ENCODE results near the gene UPF3A.

The UPF3A gene

DNA sequence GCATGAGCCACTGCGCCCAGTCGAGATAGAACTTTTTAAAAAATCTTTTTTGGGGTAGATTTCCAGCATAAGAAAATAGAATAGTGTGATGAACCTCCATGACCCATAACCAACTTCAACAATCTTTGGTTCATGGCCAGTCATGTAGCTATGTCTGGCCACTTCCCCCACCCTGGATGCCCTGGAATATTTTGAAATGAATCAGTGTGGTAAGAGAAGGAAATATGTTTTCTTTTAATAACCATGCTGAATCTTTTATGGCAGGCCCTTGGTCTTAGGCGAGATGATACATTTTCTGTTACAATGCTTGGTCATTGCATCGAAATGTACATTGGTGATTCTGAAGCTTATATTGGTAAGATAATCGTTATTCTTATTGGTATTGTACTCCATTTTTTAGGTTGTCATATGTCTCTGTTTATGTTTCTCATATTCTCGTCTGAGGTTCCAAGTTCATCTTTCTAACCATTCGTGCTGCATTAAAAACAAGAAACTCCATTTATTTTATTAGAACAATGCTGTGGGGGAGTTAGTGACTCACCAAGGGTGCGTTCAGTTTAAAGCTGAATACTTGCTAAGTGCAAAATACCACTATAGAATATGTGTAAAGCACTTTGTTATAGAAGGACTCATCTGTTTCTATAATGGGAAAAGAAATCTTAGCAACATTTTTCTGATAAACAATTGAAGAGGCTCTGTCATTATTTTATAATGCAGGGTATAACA lies 16.4 kb upstream of the UPF3A start:
- Histone ChIP-seq H3K36me3 (ENCODE audit: insufficient read depth, low read length) (peaks cover 62% of the 10 kb centered on the region; the same call in 1 of the 2 replicates), H3K9me3 (ENCODE audit: insufficient read depth, low read depth, low read length) (no peaks in the 10 kb centered on the region)

DNA sequence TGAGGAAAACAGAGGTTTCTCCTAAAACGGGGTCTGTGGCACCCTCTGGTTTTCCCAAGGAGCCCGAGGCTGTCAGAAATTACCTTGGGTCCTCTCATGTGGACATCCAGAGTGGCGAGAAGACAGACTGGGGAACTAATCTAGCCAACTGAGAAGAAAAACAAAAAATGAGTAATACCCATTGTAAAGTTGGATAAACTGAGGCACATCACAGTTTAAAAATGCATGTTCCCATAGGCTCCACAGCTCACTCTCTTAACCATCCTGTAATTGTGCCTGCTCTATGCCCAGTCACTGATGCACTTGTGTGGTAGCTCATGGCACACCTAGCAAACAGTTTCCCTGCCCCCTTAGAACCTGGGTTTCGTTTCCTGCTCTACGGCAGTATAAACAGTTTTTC lies 15.2 kb upstream of the UPF3A start:
- H3K27me3 ChIP-seq (ENCODE audit: insufficient read depth, low read length, poor library complexity, severe bottlenecking): no peaks in the 10 kb centered on the region
- H3F3A ChIP-seq (ENCODE audit: low read depth): peaks cover 8% of the 10 kb centered on the region
- no peaks in the 10 kb centered on the region for H3K9me2 ChIP-seq (replicated peaks; ENCODE audit: low read depth, low read length)
- H3K4me3 ChIP-seq (ENCODE audit: low read length, poor library complexity, severe bottlenecking): no peak overlapping the region
- no peak overlapping the region for H3K4me2 ChIP-seq (ENCODE audit: low read depth, low read length, poor library complexity, severe bottlenecking)
- H4K20me1 ChIP-seq (ENCODE audit: insufficient read depth, low read length, poor library complexity, severe bottlenecking): peaks cover 7% of the 10 kb centered on the region
- no peak overlapping the region for H2AFZ ChIP-seq (ENCODE audit: low read length)
- peaks cover 54% of the 10 kb centered on the region for H3K4me1 ChIP-seq (ENCODE audit: insufficient read depth, low read length, poor library complexity, severe bottlenecking)
- no peaks in the 10 kb centered on the region for H3K9me3 ChIP-seq (ENCODE audit: insufficient read depth, low read depth, low read length)
- H3K79me2 ChIP-seq (ENCODE audit: insufficient read depth, low read length): no peaks in the 10 kb centered on the region
- H3K9ac ChIP-seq (ENCODE audit: low read depth, low read length, poor library complexity, severe bottlenecking): no peak overlapping the region
- TF ChIP-seq, protein P1, sequence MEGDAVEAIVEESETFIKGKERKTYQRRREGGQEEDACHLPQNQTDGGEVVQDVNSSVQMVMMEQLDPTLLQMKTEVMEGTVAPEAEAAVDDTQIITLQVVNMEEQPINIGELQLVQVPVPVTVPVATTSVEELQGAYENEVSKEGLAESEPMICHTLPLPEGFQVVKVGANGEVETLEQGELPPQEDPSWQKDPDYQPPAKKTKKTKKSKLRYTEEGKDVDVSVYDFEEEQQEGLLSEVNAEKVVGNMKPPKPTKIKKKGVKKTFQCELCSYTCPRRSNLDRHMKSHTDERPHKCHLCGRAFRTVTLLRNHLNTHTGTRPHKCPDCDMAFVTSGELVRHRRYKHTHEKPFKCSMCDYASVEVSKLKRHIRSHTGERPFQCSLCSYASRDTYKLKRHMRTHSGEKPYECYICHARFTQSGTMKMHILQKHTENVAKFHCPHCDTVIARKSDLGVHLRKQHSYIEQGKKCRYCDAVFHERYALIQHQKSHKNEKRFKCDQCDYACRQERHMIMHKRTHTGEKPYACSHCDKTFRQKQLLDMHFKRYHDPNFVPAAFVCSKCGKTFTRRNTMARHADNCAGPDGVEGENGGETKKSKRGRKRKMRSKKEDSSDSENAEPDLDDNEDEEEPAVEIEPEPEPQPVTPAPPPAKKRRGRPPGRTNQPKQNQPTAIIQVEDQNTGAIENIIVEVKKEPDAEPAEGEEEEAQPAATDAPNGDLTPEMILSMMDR (conservative IDR thresholded peaks at IDR 0.05; ENCODE audit: low read length): no peak
- no peak for TF ChIP-seq EZH2phosphoT487 (IDR thresholded peaks at IDR 0.05; ENCODE audit: borderline replicate concordance)
- H3K36me3 ChIP-seq (ENCODE audit: insufficient read depth, low read length): peaks cover 54% of the 10 kb centered on the region; the same call in 1 of the 2 replicates

More for the DNA sequence above, 16.4 kb upstream of the UPF3A start:
- Histone ChIP-seq H3K4me2 (ENCODE audit: low read depth, low read length, poor library complexity, severe bottlenecking) (no peak overlapping the region), H4K20me1 (ENCODE audit: insufficient read depth, low read length, poor library complexity, severe bottlenecking) (peaks cover 7% of the 10 kb centered on the region), H3K27me3 (ENCODE audit: insufficient read depth, low read length, poor library complexity, severe bottlenecking) (no peaks in the 10 kb centered on the region), H3K9ac (ENCODE audit: low read depth, low read length, poor library complexity, severe bottlenecking) (no peak overlapping the region), H2AFZ (ENCODE audit: low read length) (no peak overlapping the region), H3K4me3 (ENCODE audit: low read length, poor library complexity, severe bottlenecking) (no peak overlapping the region), H3K4me1 (ENCODE audit: insufficient read depth, low read length, poor library complexity, severe bottlenecking) (peaks cover 65% of the 10 kb centered on the region), H3K79me2 (ENCODE audit: insufficient read depth, low read length) (no peaks in the 10 kb centered on the region), H3F3A (ENCODE audit: low read depth) (peaks cover 8% of the 10 kb centered on the region), H3K9me2 (replicated peaks; ENCODE audit: low read depth, low read length) (no peaks in the 10 kb centered on the region)
- TF ChIP-seq, protein P1 (conservative IDR thresholded peaks at IDR 0.05; ENCODE audit: low read length): no peak
- no peak for TF ChIP-seq EZH2phosphoT487 (IDR thresholded peaks at IDR 0.05; ENCODE audit: borderline replicate concordance)

DNA sequence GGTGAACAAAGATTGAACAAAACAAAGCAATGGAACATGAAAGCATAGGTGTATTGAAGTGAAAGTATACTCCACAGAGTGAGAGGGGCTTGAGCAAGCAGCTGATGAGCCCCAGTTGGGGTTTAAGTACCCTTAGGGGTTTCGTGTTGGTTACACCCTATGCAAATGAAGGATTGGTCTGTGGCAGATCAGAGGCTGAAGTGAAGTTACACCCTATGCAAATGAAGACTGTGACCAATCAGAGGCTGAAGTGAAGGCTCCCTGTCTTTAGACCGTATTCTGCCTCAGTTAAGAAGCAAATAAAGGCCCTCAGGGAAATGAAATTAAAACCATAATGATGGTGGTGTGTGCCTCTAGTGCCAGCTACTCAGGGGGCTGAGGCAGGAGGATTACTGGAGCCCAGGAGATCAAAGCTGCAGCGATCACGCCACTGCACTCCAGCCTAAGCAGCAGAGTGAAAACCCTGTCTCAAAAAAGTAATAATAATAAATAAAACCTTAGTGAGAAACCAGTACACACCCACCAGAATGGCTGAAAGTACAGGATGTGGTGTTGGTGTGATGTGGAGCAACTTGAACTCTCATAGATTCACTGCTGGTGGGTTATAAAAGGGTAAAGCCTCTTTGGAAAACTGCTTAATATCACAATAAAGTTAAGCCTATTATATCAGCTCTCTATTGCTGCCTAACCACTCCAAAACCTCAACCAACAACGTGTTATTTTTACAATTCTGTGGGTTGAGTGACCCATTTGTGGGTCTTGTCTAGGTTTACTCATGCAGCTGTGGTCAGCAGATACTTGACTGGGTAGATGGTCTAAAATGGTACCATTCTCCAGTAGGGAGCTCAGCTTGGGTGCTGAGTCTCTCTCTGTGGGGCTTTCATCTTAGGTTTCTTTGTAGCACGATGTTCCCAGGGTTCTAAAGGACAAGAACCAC lies 12.8 kb upstream of the UPF3A start:
- no peak overlapping the region for H3K4me2 ChIP-seq (ENCODE audit: low read depth, low read length, poor library complexity, severe bottlenecking)
- H3K4me1 ChIP-seq (ENCODE audit: insufficient read depth, low read length, poor library complexity, severe bottlenecking): peaks cover 30% of the 10 kb centered on the region
- no peaks in the 10 kb centered on the region for H3K27me3 ChIP-seq (ENCODE audit: insufficient read depth, low read length, poor library complexity, severe bottlenecking)
- no peak overlapping the region for H2AFZ ChIP-seq (ENCODE audit: low read length)
- no peaks in the 10 kb centered on the region for H3K79me2 ChIP-seq (ENCODE audit: insufficient read depth, low read length)
- no peaks in the 10 kb centered on the region for H4K20me1 ChIP-seq (ENCODE audit: insufficient read depth, low read length, poor library complexity, severe bottlenecking)
- H3F3A ChIP-seq (ENCODE audit: low read depth): no peaks in the 10 kb centered on the region
- H3K9ac ChIP-seq (ENCODE audit: low read depth, low read length, poor library complexity, severe bottlenecking): no peak overlapping the region
- H3K36me3 ChIP-seq (ENCODE audit: insufficient read depth, low read length): peaks cover 54% of the 10 kb centered on the region; the same call in 1 of the 2 replicates
- H3K9me3 ChIP-seq (ENCODE audit: insufficient read depth, low read depth, low read length): no peaks in the 10 kb centered on the region
- no peak overlapping the region for H3K4me3 ChIP-seq (ENCODE audit: low read length, poor library complexity, severe bottlenecking)
- no peak for TF ChIP-seq EZH2phosphoT487 (IDR thresholded peaks at IDR 0.05; ENCODE audit: borderline replicate concordance)
- TF ChIP-seq, protein P1 (conservative IDR thresholded peaks at IDR 0.05; ENCODE audit: low read length): no peak
- no peaks in the 10 kb centered on the region for H3K9me2 ChIP-seq (replicated peaks; ENCODE audit: low read depth, low read length)

Data from Loucy (cell line).